A549 (cell line): ENCODE data around the gene PGLYRP3.

Experiments used
- BHLHE40 ChIP-seq: IDR thresholded peaks from 2 replicates; pipeline ENCODE4 v1.6.1; 2012; ENCODE audit warnings: low read depth, low read length, inconsistent platforms
- CEBPB ChIP-seq, 2 experiments: fragments of >200 bp in 1 of 2; sonication (Bioruptor Twin) in 1 of 2; formaldehyde crosslinking in 1 of 2; IDR thresholded peaks; 2 replicates each; pipeline ENCODE4 v1.6.1; 2012 to 2016
- CTCF ChIP-seq: fragments of >200 bp; sonication (Bioruptor Twin); formaldehyde crosslinking; IDR thresholded peaks from 3 replicates; pipeline ENCODE4 v1.5.1; 2016
- E2F6 ChIP-seq: IDR thresholded peaks from 2 replicates; pipeline ENCODE4 v1.6.1; 2012; ENCODE audit warnings: low read depth, borderline replicate concordance
- ESRRA ChIP-seq: fragments of 150-350 bp; IDR thresholded peaks from 2 replicates; pipeline ENCODE4 v1.6.1; 2014; ENCODE audit warnings: mild to moderate bottlenecking, low read length, borderline replicate concordance
- NPAS2 ChIP-seq: fragments of 250-450 bp; sonication (Bioruptor Pico); IDR thresholded peaks from 2 replicates; pipeline ENCODE4 v1.8.0; 2022; ENCODE audit warnings: mild to moderate bottlenecking, moderate library complexity, borderline replicate concordance
- POLR2A ChIP-seq: IDR thresholded peaks from 2 replicates; pipeline ENCODE4 v1.6.1; 2012; ENCODE audit warnings: mild to moderate bottlenecking, low read length
- RAD21 ChIP-seq, 2 experiments: fragments of >200 bp in 1 of 2; sonication (Bioruptor Twin) in 1 of 2; formaldehyde crosslinking in 1 of 2; IDR thresholded peaks in 1 of 2; conservative IDR thresholded peaks in 1 of 2; 2 replicates in 1 of 2; 3 replicates in 1 of 2; pipeline ENCODE4 v1.6.1; 2012 to 2018; ENCODE audit warnings: inconsistent platforms in 1 of 2
- SREBF2 ChIP-seq: fragments of 450-650 bp; IDR thresholded peaks from 2 replicates; pipeline ENCODE4 v1.6.1; 2014; ENCODE audit warnings: mild to moderate bottlenecking, moderate library complexity
- USF2 ChIP-seq: fragments of 450-650 bp; IDR thresholded peaks from 2 replicates; pipeline ENCODE4 v1.6.1; 2014; ENCODE audit warnings: antibody characterized with exemption
- TF ChIP-seq, protein P1 (sequence below): IDR thresholded peaks from 2 replicates; pipeline ENCODE4 v1.6.1; 2012

GRCh38 chr1:153251087-153251486 is 61.7 kb downstream of the PGLYRP3 start:
- TF ChIP-seq CTCF (no peak), CEBPB (IDR thresholded peaks at IDR 0.05) (no peak), USF2 (no peak), RAD21 (conservative IDR thresholded peaks at IDR 0.05 in 1 of 2, IDR thresholded peaks at IDR 0.05 in 1 of 2) (no peak), POLR2A (no peak), E2F6 (no peak), ESRRA (no peak), SREBF2 (no peak), BHLHE40 (no peak), NPAS2 (no peak)
- TF ChIP-seq, protein P1, sequence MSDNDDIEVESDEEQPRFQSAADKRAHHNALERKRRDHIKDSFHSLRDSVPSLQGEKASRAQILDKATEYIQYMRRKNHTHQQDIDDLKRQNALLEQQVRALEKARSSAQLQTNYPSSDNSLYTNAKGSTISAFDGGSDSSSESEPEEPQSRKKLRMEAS, result no peak
